Hematopoietic multipotent progenitor cell treated with erythropoietin and hydrocortisone succinate and interleukin-3 and kit ligand, for 6 days (in vitro differentiated cells): ENCODE results near the gene SIRPA.

Experiments
- DNase-seq: peaks from one replicate; pipeline ENCODE4 v3.0.0-alpha.2; 2015

Gene SIRPA

DNA sequence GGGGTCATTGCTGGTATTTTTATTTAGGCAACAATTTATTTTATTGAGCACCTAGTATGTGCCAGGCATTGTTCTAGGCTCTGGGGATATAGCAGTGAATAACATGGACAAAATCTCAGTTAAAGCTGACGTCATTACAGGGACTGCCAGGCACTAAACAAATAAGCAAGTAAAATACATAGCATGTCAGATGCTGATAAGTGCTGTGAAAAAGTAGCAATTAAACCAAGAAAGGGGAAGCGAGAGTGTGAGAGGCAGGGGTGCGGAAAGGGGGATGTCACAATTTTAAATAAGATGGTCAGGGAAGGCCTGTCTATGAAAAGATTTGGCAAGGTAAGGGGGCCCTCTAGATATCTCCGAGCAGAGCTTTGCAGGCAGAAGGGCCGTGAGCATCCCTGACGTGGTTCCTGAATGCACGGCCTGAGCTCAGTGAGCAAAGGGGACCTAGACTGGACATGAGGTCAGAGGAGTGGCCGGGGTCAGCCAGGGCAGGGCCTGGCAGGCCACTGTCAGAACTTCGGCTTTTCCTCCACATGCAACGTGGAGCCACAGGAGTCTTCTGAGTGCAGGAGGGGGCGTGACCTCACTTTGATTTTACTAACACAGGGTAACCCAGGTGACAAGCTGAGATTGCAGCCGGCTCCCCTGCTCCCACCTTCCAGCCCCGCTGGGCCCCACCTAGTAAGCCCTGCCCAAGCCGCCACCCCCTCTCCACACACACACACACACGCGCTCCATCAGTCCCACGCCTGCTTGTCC is 24.2 kb upstream of the SIRPA start:
- DNase-seq, result peak; percentile 53

DNA sequence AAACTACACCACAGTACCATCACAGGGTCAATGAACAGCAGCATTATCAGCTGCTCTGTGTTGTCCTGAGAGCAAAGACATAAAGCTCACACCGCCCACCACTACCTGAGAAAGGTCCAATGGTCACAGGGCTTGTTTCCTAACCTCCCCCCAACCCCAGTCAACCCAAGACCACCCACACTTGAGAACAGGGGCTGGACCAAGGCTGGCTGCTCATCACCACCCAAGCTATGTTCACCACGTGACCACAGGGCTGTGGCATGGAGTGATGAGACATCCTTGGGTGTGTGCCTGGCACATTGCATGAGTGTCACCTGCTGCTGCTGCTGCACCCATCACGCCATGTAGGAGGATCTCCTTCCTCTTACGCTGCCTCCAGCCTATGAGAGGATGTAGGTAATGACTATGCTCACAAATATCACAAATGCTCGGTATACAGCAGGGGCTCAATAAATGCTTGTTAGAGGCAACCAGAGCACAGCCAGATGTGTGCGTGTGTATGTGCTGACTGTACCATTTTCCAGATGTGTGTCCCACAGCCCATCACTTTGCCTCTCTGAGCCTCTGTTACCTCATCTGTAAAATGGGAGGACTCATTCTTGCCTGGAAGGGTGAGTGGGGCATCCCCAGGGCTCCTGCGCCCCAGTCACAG is 23.3 kb upstream of the SIRPA start:
- no peak for DNase-seq

DNA sequence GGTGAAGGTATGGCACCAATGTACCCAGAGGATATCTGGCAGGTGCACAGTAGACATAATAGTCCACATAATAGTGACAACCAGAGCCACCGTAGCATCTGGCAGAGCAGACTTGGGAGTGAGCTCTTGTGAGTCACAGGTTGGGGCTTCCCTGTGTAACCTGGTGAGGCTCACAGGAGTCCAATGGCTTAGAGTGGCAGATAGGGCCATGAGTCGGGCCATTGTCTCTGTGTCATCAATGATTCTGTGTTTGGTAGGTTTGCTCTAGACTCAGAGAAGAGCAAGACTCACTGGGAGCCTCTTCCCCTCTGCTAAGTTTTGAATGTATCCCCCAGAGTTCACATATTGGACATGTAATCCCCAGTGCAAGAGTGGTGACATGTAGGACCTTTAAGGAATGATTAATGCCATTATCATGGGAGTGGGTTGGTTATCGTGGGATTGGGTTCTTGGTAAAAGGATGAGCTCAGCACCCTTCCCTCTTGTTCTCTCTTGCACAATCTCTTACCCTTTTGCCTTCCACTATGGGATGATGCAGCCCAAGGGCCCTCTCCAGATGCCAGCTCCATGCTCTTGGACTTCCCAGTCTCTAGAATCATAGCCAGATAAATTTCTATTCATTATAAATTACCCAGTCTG is 22.6 kb upstream of the SIRPA start:
- no peak for DNase-seq

DNA sequence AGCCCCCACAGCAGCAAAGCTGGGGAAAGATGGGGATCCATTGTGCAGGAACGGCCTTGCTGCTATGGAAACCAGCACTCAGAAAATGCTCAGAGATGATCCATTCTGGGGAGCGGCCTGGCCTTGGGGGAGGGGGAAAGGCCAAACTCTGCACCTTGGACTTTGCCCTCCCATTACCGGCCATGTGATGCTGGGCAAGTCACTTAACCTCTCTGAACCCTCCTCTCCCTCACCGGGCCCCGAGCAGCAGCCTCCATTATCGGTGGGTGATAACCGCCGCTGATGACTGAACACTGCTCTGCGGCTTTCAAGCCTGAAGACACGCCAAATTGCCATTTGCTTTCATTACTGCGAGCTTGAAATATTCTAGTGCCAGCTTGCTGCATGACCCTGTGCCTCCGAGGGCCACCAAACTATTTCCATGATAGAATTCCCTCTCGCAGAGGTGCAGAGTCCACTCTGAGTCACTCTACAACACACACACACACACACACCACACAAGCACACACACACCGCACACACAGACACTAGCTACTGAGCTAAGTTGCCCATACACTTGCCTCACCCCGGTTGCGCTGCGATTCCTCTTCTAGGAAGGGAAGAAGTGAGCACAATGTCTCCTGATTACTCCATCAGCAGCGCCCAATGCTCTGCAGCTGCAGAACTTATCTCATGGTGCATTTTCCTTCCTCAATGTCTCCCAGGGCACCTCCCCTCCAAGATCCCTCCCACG is 20.6 kb upstream of the SIRPA start:
- peak; percentile 48 for DNase-seq

DNA sequence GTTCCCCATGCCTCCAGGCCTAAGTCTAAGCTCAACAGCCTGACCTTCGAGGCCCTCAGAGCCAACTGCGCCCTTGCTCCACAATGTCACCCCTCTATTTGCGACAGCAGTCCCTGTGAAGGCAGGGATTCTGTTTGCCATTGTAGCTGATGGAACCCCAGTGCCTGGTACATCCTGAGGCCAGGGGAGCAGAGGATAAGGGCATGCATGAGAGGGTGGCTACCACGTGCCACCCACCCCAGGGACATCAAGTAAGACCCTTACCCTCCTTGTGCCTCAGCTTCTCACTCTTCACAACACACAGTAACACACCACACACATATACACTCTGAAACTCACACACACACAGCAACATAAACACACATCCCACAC is 20.0 kb upstream of the SIRPA start:
- DNase-seq, result no peak

DNA sequence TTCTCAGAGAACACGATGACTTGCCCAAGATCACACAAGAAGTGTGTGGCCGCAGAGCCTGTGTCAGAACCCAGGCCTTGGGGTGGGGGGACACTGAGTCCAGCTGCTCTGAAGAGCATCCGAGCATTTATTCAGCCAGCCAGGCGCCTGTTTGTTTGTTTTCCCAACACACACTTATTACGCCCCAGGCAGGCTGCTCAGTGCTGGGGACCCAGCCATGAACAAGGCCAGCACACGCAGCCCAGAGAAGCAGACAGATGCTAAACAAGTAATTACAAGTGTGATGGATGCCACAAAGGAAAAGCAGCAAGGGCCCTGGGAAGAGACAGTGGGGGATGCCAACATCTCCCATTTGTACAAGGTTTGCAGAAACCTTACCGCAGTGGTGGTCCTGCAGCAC is 19.4 kb upstream of the SIRPA start:
- DNase-seq, result no peak

DNA sequence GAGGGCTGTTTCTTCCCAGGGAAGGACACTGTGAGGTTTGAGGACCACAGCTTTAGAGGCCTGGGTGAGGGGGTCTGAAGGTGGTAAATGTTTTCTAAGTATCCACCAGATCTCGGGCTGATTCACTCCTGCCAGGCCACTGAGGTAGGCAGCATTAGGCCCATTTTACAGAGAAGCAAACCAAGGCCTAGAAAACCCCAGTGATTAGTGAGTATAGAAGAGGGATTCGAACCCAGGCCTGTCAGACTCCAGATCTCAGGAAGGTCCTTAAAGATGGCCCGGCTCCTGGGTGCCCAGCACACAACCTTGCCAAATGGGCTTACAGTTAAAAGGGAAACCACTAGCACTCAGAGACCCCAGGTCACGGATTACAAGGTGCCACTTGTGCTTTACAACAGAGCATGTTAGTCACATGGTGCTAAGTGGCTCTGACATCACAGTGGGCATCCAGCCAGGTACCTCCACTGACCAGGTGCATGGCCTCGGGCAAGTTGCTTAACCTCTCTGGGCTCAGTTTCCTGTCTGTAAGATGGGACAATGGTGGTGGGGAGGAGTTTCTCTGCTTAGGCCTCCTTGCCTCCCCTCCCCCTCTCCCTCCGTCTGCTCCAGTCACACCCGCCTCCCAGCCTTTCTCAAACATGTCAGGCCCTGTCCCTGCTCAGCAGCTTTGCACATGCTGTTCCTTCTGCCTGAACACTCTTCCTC is 18.8 kb upstream of the SIRPA start:
- no peak for DNase-seq

DNA sequence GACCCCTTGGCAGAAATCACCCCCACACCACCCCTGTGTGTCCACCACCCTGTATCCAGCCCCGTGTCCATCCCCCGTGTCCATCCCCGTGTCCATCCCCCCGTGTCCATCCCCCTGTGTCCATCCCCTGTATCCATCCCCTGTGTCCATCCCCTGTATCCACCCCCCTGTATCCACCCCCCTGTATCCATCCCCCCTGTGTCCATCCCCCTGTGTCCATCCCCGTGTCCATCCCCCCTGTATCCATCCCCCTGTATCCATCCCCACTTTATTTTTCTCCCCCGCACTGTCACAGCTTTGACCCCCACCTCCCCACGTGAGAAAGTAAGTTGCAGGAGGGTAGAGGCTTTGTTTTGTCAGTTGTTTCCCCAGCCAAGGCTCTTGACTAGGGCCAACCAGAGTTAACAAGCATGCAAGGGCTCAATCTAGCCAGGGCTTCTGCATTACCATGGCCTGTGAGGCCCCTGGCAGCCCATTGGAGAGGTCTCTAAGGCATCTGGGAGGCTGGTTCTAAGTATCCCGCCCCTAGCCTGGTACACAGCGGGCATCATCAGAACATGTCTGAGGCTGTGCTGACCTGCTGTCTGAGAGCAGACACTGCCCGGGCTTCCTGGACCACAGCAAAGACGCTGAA is 18.1 kb upstream of the SIRPA start:
- peak; percentile 46 for DNase-seq

DNA sequence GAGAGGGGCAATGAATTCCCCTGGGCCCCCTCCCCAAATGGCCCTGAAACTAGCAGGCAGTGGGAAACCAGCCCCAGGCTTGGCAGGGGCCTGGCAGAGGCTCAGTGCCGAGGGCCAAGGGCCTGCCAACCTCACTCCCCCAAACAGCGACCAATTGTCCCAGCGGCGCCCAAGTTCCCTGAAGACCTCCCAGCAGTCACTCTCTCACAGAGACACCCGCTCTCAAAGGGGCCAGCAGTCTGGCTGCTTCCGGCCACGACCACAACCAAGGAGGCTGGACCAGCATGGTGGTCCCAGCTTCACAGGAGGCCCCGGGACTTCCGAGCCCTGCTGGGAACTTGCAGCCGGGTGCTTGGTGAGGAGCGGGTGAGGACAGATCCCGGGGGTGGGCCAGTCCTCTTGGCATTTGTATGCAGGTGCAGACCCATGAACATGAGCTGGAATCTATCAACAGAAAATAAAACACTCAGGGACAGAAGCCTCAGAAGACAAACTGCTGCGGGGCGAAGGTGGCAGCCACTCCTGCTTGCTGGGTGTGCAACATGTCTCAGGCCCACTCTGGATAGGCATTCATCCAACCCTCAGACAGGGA is 17.5 kb upstream of the SIRPA start:
- no peak for DNase-seq

DNA sequence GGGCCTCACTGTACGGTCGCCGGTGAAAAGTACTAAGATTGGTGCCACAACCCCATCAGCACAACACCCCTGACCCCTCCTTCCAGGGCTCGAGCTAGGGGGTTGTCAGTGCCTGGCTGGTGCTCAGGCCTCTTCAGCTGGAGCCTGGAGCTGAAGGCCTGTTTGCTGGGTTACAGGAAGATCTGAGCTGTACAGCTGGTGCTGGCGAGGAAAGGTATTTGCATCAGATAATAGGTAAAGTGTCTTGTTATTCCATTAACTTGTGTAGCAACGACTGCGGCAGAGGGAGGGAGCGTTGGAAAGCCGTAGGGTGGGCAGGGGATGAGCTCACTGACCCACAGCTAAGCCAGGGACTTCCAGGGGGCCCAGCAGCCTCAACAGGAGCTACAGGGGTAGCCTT is 15.8 kb upstream of the SIRPA start:
- DNase-seq, result no peak

DNA sequence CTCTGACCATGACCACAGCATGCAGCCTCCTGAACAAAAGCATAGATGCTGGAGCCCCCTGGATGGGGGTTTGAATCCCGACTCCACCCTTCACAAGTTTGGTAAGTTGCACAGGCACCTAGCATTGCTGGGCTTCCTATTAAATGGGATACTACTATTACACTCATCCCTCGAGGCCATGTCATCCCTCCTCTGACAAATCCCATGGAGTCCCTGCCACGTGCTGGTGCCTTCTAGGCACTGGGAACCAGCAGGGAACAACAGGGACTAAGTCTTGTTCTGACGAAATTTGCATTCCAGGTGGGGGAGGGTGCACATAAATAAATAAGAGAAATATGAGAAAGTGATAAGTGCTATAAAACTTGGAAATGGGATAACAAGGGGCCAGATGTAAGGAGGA is 15.3 kb upstream of the SIRPA start:
- DNase-seq, result no peak

DNA sequence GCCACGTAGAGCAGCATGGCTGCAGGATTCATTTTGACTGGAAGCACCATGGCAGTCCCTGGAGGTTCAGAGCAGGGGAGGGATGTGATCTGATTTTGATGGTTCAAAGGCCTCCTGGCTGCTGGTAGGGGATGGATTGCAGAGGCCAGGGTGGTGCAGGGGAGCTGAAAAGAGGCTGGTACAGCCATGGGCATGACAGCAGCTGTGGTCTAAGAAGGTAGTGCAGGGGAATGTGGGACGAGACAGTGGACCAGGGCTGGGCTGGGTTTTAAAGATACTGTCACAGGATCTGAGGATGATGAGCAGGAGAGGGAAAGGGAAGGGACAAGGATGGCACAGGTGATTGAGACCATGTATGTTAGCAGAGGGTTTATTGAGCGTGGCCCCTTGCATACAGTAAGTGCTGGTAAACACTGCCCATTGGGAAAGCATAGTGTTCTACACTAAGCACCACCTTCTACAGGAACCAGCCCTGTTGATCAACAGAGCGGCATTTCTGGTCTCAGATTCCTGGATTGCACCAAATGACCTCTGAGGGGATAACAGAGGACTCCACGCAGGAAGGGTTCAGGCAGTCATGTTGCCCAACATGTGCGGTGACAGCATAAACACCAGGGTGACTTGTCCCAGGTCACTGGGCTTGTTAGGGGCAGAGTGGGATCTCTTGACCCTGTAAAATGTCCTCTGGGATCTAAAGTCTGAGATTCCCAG is 14.5 kb upstream of the SIRPA start:
- DNase-seq, result no peak

DNA sequence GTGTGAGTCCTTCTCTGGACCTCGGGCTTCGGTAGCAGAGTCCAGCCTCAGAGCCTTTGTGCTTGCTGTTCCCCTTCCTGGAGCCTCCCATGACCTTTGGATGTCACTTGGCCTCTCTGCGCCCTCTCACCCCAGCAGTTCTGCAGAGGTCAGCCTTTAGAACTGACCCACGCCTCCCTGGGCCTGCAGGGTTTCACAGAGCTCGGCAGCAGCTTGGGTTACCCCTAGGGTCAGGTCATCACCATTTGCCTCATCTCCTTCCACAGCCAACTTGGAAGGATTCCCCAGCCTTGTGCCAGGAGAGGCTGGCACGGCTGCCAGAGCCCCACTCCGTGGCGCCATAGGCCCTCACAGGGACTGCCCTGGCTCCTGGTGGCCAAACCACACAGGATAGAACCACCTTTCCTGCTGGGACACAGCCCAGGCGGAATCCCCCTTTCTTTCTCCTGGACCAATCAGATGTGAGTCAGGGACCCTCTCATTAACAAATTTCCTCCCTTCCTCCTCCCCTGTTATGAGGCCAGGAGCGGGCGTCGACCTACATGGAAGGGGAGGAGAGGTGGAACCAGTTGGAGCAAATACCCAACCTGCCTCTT is 13.9 kb upstream of the SIRPA start:
- no peak for DNase-seq

DNA sequence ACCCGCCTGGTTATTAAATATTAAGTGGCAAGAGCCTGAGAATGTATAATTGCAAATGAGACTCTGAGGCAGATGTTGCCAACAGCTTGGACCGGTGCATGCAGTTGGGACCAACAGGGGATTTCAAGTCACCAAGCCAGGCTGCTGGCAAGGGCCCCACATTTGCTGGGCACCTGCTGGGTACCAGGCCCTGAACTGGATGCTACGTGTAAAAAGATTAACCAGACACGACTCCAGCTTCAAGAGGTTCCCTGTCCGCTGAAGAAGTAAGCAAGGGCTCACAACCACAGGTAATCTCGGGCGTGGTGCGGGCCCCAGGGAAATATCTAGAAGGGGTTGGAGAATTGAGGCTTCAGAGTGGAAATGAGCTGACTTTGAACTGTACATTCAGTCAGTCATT is 13.2 kb upstream of the SIRPA start:
- DNase-seq, result no peak

DNA sequence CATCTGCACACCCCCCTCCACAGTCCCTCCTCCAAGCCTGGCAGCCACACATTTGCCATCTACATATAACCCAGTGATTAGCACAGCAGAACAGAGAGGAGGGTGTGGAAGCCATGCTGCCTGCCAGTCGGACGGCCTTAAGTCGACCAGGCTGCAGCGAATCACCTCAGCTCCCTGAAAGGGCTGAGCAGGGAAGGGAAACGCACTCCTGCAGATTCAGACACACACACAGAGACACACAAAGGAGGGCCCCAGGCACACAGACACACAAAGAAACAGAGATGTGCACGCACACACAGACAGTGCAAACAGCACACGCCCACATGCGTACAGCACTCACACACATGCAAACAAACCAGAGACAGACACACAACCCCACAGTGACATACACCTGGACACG is 11.2 kb upstream of the SIRPA start:
- DNase-seq, result no peak

DNA sequence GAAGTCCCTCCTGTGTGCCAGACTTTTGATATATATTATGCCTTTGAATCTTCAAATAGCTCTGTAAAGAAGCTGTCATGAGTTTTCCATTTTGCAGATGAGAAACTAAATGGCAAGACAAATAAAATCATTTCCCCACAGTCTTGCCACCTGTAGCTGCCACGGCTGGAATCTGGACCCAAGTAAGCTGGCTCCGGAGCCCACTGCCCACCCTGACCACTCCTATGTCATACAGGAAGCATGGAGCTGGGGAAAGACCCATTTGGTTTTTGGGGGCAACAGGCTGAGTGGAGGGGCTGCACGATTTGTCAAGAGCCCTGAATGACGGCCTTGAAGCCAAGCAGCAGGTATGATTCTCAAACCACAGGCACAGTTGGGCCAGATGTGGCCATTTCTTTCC is 10.0 kb upstream of the SIRPA start:
- DNase-seq, result no peak

DNA sequence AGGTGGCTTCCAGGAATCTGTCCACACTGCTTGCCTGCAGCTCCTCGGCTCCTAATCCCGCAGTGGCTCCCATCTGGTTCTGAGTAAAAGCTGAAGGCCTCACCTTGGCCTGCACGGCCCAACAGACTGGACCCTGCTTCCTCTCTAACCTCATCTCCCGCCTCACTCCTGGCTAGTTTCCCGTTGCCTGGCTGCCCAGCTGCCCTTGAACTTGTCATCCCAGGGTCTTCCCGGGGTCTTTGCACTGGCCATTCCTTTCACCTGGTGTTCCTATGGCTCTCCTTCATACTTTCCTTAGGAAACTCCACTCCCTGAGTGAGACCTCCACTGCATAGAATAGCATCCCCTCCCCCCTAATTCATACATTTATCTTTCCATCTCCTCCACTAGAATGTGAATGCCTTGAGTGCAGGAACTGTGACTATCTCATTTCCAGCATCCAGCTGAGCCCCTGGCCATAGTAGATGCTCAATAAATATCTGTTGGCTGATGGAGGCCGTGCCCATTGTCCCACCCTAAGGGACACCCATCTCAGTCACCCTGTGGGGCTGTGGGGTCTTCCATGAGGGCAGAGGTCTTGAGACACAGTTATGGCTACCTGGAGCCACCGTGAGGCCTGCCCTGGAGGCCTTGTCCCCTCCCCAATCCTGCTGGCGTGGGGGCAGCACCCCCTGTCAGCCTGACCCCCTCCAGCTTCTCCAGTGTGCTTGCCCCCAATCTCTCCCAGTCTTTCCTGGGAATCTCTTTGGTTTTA is 9.1 kb upstream of the SIRPA start:
- no peak for DNase-seq

DNA sequence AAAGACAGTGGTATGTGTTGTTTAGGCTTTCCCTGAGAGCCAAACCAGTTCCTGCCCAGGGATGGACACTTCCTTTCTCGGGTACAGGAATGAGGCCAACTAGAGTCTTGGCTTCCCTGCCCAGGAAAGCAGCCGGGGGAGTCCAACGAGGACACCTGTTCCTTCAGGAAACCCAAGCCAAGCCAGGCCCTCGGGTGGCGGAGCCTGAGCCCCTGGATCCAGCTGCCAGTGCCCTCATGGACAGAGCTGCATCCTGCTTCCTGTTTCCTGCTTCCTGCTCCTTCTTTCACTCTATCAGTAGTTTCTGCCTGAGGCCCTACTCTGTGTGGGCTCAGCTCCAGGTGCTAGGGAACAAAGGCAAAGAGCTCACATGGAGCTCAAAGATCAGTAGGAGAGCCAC is 7.9 kb upstream of the SIRPA start:
- DNase-seq, result no peak

DNA sequence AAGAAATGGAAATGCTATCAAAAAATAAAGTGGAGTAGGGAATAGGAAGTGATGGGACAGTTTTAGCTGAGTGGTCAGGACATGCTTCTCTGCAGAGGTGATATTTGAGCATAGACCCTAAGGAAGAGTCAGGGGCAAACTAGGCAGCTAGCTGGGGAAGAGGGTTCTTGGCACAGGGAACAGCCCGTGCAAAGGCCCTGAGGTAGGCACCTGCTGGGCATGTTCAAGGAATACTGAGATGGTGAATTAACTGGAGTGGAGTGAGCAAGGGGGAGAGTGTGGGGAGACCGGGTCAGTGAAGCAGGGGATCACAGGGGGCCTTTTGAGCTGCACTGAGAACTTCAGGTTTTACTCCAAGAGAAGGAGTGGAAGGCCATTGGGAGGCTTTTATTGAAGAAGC is 7.5 kb upstream of the SIRPA start:
- DNase-seq, result no peak

DNA sequence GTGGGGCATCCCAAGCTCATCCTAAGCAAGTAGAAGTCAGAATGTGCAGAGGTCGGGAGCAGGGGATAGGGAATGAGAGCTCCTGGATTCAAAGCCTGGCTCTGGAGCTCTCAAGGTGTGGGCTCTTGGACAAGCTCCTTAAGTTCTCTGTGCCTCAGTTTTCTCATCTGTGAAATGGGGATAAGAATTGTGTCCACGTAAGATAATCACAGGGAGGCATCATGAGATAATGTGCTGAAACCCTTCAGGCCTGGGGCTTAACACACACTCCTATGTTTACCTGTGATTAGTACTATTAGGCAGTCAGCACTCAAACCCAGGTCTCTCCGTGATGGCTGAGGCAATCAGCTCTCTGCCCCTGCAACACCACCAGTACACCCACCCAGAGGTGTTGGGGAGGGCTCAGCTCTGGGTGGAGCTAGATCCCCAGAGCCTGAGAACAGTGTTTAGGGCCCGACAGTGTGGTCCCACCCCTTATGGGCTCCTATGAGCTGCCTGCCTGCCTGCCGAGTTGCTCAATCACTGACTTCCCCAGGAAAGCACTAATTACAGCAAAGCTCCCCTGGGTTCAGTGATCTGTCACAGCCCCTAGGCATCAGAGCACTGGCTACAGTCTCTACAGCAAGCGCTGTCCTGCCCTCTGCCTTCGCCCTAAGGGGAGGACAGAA is 6.3 kb upstream of the SIRPA start:
- DNase-seq, result peak; percentile 54
